Natural killer cell treated with Interleukin-12 subunit alpha and Interleukin-12 subunit beta and Interleukin-15 and Interleukin-18, amount 100 ng/mL, for 72 hours (primary cell): ENCODE data around the gene LTA4H. TPM values are rescaled to one million over a fixed set of nuclear protein-coding genes. Genes with fewer than 3 reads are reported as not detected.

ENCODE experiments used
- ATAC-seq, 2 donors: fragments of 150-1000 bp; cut with Tn5 transposase in 1 of 2; sonication (Bioruptor Pico), chemical (Tn5 transposase) in 1 of 2; 2 replicates each; pipeline ENCODE4 v1.10.0; 2021
- DNase-seq: peaks from one replicate; pipeline ENCODE4 v3.0.0; 2022; ENCODE audit warnings: low spot score
- H3K27ac Mint-ChIP-seq, 2 donors: 1 replicate in 1 of 2; 2 replicates in 1 of 2; pipeline ENCODE4 v1.8.0; 2022; ENCODE audit warnings: mixed read lengths in 2 of 2, mild to moderate bottlenecking in 1 of 2, moderate library complexity in 1 of 2
- H3K27me3 Mint-ChIP-seq, 2 donors: 1 replicate in 1 of 2; 2 replicates in 1 of 2; pipeline ENCODE4 v1.8.0; 2022; ENCODE audit warnings: mixed read lengths in 2 of 2
- H3K36me3 Mint-ChIP-seq: one replicate; pipeline ENCODE4 v1.8.0; 2022; ENCODE audit warnings: mixed read lengths
- H3K4me1 Mint-ChIP-seq, 2 donors: 1 replicate in 1 of 2; 2 replicates in 1 of 2; pipeline ENCODE4 v1.8.0; 2022; ENCODE audit warnings: low read depth in 2 of 2, mixed read lengths in 2 of 2, mild to moderate bottlenecking in 1 of 2
- H3K4me3 Mint-ChIP-seq: one replicate; pipeline ENCODE4 v1.8.0; 2022; ENCODE audit warnings: mixed read lengths
- H3K9me3 Mint-ChIP-seq: 2 replicates; pipeline ENCODE4 v1.8.0; 2022; ENCODE audit warnings: mixed read lengths
- total RNA-seq, 2 donors: library from RNA; stranded (reverse); gene quantifications; one replicate each; pipeline ENCODE4 v1.2.3, GENCODE V29; 2022

The LTA4H gene
- total RNA-seq, 2 donors from 2014 or later, result 43.5 to 47.3 TPM

GRCh38 chr12:96034621-96035282, 635 bp downstream of the LTA4H start:
- ATAC-seq, result no peak
- H3K9me3 Mint-ChIP-seq, result no peaks in the 10 kb centered on the region
- H3K4me3 Mint-ChIP-seq, result no peak overlapping the region

DNA sequence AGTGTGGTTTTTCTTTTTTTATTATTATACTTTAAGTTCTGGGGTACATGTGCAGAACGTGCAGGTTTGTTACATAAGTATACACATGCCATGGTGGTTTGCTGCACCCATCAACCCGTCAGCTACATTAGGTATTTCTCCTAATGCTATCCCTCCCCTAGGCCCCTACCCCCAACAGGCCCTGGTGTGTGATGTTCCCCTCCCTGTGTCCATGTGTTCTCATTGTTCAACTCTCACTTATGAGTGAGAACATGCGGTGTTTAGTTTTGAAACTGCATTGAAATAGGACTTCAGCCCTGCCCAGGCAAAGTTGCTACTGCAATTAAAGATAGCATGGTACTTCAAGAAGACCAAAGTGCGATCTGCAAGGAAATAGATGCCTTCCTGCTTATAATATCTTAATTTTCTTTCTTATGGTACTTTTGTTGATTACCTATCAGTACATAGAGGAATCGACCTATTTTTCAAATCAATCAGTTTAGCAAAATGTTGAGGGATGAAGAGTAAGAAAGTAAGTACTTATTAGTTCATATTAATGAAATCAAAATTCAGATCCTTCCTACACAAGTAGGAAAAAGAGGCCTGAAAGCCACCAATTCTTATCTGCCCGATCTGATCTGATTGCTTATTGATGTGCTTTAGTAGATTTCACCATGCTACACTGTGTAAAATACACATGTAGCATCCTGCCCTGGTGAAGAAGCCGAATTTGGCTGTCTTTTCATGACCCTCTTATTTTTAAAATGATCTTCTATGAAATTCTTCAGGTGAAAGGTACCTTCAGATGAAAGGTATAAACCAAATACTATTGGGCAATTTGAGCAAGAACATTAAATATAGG, 1.6 kb downstream of the LTA4H start:
- Mint-ChIP-seq H3K4me1 (peaks cover 5 to 14% of the 10 kb centered on the region in 2 donors), H3K36me3 (no peaks in the 10 kb centered on the region), H3K27ac (no peak overlapping the region), H3K27me3 (no peaks in the 10 kb centered on the region), H3K9me3 (no peaks in the 10 kb centered on the region), H3K4me3 (no peak overlapping the region)
- DNase-seq (no peak), ATAC-seq (no peak)

More at GRCh38 chr12:96034621-96035282, 635 bp downstream of the LTA4H start:
- H3K36me3 Mint-ChIP-seq, result no peaks in the 10 kb centered on the region
- no peak overlapping the region for H3K27ac Mint-ChIP-seq
- H3K27me3 Mint-ChIP-seq, result no peaks in the 10 kb centered on the region
- no peak for DNase-seq
- H3K4me1 Mint-ChIP-seq, result peaks cover 5 to 10% of the 10 kb centered on the region in 2 donors

GRCh38 chr12:96029826-96030225, 5.6 kb downstream of the LTA4H start:
- Mint-ChIP-seq H3K27me3 (no peaks in the 10 kb centered on the region), H3K36me3 (no peaks in the 10 kb centered on the region), H3K9me3 (no peaks in the 10 kb centered on the region), H3K4me1 (peaks cover 5 to 14% of the 10 kb centered on the region in 2 donors), H3K4me3 (no peak overlapping the region), H3K27ac (no peak overlapping the region)
- no peak for ATAC-seq
- DNase-seq, result no peak

DNA sequence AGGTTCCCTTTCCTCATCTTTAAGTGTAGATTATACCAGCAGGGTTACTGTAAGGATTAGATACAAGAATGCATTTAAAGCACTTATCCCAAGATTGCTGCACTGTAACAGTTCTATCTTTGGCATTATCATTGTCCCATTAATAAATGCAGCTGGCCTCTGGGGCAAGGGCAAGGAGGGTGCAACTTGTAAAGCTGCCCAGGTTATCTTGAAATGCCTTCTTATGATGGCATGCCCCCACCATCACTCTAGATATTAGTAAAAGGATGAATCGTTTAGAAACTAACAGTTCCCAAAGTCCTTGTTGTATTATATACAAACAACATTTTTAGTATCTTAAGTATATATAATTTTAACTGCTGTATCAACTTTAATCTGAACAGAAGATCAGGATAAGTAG, 6.8 kb downstream of the LTA4H start:
- Mint-ChIP-seq H3K4me1 (peaks cover 5 to 14% of the 10 kb centered on the region in 2 donors), H3K36me3 (no peaks in the 10 kb centered on the region), H3K9me3 (no peaks in the 10 kb centered on the region), H3K27ac (no peak overlapping the region), H3K27me3 (no peaks in the 10 kb centered on the region), H3K4me3 (no peak overlapping the region)
- no peak for DNase-seq
- no peak for ATAC-seq

DNA sequence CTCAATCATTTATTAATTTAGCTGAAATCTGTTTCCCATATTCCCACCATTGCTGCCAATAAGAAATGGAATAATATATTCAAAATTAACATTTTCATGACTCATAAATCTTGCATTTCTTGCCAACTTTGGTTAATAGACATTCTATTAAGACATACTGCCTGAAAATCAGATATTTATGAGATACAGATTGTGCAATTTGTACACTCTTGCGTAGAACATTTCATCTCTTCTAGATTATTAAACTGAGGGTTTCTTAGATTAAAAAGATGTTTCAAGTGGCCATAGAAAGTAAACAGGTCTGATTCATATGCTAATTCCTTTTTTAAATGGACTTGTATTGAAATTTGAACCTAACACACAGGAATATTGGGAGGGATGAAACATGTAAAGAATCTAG, 9.1 kb downstream of the LTA4H start:
- Mint-ChIP-seq H3K27ac (no peak overlapping the region), H3K36me3 (peaks cover 5% of the 10 kb centered on the region), H3K9me3 (no peaks in the 10 kb centered on the region), H3K27me3 (no peaks in the 10 kb centered on the region), H3K4me3 (no peak overlapping the region), H3K4me1 (peaks cover 5 to 14% of the 10 kb centered on the region in 2 donors)
- DNase-seq (no peak), ATAC-seq (no peak)

- Mint-ChIP-seq H3K9me3 (no peaks in the 10 kb centered on the region), H3K4me3 (no peak overlapping the region), H3K27me3 (no peaks in the 10 kb centered on the region), H3K36me3 (peaks cover 5% of the 10 kb centered on the region), H3K27ac (no peak overlapping the region), H3K4me1 (peaks cover 5 to 12% of the 10 kb centered on the region in 2 donors)
- ATAC-seq (no peak), DNase-seq (no peak)
These were observed 9.9 kb downstream of the LTA4H start for GRCh38 chr12:96025518-96025917.

DNA sequence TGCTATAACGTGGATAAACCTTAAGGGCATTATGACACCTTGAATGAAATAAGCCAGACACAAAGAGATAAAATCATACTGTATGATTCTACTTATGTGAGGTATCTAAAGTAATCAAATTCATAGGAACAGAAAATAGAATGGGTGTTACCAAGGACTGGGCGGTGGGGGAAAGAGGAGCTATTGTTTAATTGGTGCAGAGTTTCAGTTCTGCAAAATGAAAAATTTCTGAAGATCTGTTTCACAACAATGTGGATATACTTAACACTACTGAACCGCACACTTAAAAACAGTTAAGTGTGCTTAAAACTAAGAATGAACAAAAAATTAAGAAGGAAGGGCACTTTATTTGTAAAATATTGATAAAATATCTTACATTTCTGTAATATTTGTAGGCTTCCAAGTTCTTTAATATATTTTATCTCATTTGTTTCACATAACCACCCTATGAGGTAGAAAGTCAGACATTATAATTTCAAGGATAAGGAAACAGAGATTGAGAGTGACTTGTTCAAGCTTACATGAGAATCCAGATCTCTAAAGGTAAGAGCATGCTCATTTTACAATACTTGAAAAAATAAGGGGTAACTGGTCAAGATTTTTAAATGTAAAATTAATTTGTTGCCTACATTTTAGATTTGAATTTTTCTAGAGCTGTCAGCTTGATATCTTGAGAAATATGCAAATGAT, 14.9 kb downstream of the LTA4H start:
- H3K9me3 Mint-ChIP-seq, result no peaks in the 10 kb centered on the region
- no peak for DNase-seq
- no peak overlapping the region for H3K27ac Mint-ChIP-seq
- no peaks in the 10 kb centered on the region for H3K4me1 Mint-ChIP-seq
- no peak overlapping the region for H3K4me3 Mint-ChIP-seq
- H3K36me3 Mint-ChIP-seq, result peaks cover 5% of the 10 kb centered on the region
- H3K27me3 Mint-ChIP-seq, result no peaks in the 10 kb centered on the region
- ATAC-seq, result no peak

DNA sequence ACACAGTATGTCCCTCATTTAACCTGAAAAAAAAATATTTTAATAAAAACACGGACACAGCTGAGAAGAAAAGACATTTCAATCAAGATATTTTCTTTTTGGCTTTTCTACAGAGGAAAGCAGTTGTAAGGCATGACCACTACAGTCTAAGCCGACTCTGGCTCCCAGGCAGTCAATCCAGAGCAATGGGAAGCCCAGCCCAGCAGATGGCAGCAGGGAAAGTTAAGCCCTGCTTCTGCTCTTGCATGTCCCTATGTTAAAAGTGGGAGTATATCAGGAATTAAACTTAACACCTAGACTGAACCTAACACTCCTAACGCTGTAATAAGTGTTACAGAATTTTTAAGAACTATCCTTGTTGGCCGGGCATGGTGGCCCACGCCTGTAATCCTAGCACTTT, 19.7 kb downstream of the LTA4H start:
- Mint-ChIP-seq H3K4me3 (no peak overlapping the region), H3K36me3 (peaks cover 14% of the 10 kb centered on the region), H3K9me3 (no peaks in the 10 kb centered on the region), H3K4me1 (no peaks in the 10 kb centered on the region), H3K27me3 (no peaks in the 10 kb centered on the region), H3K27ac (no peak overlapping the region)
- DNase-seq, result no peak
- no peak for ATAC-seq

GRCh38 chr12:96014943-96015599, 20.3 kb downstream of the LTA4H start:
- H3K36me3 Mint-ChIP-seq, result peaks cover 20% of the 10 kb centered on the region
- H3K9me3 Mint-ChIP-seq, result no peaks in the 10 kb centered on the region
- no peaks in the 10 kb centered on the region for H3K4me1 Mint-ChIP-seq
- H3K27me3 Mint-ChIP-seq, result no peaks in the 10 kb centered on the region
- H3K27ac Mint-ChIP-seq, result no peak overlapping the region
- ATAC-seq, result no peak
- DNase-seq, result no peak
- H3K4me3 Mint-ChIP-seq, result no peak overlapping the region

GRCh38 chr12:96007729-96008128, 27.7 kb downstream of the LTA4H start:
- no peak for ATAC-seq
- H3K4me3 Mint-ChIP-seq, result no peak overlapping the region
- peaks cover 25% of the 10 kb centered on the region for H3K36me3 Mint-ChIP-seq
- H3K27ac Mint-ChIP-seq, result no peak overlapping the region
- H3K9me3 Mint-ChIP-seq, result no peaks in the 10 kb centered on the region
- H3K4me1 Mint-ChIP-seq, result no peaks in the 10 kb centered on the region
- no peaks in the 10 kb centered on the region for H3K27me3 Mint-ChIP-seq
- DNase-seq, result no peak

GRCh38 chr12:96006727-96007126, 28.7 kb downstream of the LTA4H start:
- DNase-seq (no peak), ATAC-seq (no peak)
- no peaks in the 10 kb centered on the region for H3K4me1 Mint-ChIP-seq
- H3K27ac Mint-ChIP-seq, result no peak overlapping the region
- H3K9me3 Mint-ChIP-seq, result no peaks in the 10 kb centered on the region
- H3K36me3 Mint-ChIP-seq, result peaks cover 25% of the 10 kb centered on the region
- no peaks in the 10 kb centered on the region for H3K27me3 Mint-ChIP-seq
- H3K4me3 Mint-ChIP-seq, result no peak overlapping the region

- Mint-ChIP-seq H3K27ac (no peak overlapping the region), H3K4me1 (peaks cover 13 to 28% of the 10 kb centered on the region in 2 donors), H3K4me3 (no peak overlapping the region), H3K27me3 (no peaks in the 10 kb centered on the region), H3K9me3 (no peaks in the 10 kb centered on the region), H3K36me3 (peaks cover 15% of the 10 kb centered on the region)
- no peak for ATAC-seq
- no peak for DNase-seq
These were observed 34.5 kb downstream of the LTA4H start for GRCh38 chr12:96000858-96001257.

DNA sequence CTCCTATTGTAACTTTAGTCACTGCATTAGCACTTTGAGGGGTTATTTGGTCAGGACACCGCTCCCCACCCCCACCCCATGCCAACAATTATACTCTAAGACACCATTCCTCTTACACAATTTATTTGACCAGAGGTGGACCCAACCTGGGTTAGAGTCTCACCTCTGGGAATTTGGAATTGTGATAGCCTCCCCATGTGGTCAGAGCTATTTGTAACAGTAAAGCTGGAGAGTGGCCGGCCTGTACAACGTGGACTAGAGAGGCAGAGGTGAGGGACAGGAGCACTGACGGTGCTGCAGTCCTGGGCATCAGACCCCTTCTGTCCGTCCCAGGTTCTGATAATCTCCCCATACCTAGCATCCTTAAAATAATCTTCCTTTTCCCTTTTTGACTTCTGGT, 35.9 kb downstream of the LTA4H start:
- no peaks in the 10 kb centered on the region for H3K9me3 Mint-ChIP-seq
- H3K27ac Mint-ChIP-seq, result no peak overlapping the region
- DNase-seq (no peak), ATAC-seq (no peak)
- peaks cover 13 to 28% of the 10 kb centered on the region in 2 donors for H3K4me1 Mint-ChIP-seq
- no peak overlapping the region for H3K4me3 Mint-ChIP-seq
- peaks cover 4% of the 10 kb centered on the region for H3K36me3 Mint-ChIP-seq
- no peaks in the 10 kb centered on the region for H3K27me3 Mint-ChIP-seq
